NCI-H1092 (cell line): Measurements from ENCODE around the gene CILP2.

ENCODE experiments used
- DNase-seq: peaks from one replicate; lab custom pipeline; 2025; lab: John Stamatoyannopoulos, UW

Gene CILP2

GRCh38 chr19:19505669-19506326 is 32.3 kb upstream of the CILP2 start:
- no peak for DNase-seq

- no peak for DNase-seq
Observed at GRCh38 chr19:19506592-19506991, 31.5 kb upstream of the CILP2 start.

DNA sequence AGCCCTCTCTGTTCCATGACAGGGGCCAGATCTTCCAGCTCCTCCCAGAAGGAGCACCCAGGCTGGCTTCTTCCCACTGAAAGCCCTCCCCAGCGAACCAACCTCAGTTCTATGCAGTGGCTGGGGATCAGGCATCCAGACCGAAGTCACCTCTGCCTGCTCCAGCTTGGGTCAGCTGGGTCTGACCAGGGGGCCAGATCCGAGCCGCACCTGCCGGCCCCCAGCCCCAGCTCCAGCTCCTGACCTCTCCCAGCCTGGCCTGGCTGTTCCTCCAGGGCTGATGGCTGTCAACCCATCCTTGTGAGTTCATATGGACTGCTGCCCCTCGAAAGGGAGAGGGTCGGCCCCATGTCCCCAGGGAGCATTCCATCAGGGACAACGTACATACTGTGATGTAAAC is 30.7 kb upstream of the CILP2 start:
- no peak for DNase-seq

- DNase-seq, result no peak
Observed at GRCh38 chr19:19508217-19508616, 29.8 kb upstream of the CILP2 start.

GRCh38 chr19:19510432-19510831 is 27.6 kb upstream of the CILP2 start:
- no peak for DNase-seq

- DNase-seq, result no peak
Observed at GRCh38 chr19:19513682-19514081, 24.4 kb upstream of the CILP2 start.

- no peak for DNase-seq
Observed at GRCh38 chr19:19514215-19514657, 23.8 kb upstream of the CILP2 start.

DNA sequence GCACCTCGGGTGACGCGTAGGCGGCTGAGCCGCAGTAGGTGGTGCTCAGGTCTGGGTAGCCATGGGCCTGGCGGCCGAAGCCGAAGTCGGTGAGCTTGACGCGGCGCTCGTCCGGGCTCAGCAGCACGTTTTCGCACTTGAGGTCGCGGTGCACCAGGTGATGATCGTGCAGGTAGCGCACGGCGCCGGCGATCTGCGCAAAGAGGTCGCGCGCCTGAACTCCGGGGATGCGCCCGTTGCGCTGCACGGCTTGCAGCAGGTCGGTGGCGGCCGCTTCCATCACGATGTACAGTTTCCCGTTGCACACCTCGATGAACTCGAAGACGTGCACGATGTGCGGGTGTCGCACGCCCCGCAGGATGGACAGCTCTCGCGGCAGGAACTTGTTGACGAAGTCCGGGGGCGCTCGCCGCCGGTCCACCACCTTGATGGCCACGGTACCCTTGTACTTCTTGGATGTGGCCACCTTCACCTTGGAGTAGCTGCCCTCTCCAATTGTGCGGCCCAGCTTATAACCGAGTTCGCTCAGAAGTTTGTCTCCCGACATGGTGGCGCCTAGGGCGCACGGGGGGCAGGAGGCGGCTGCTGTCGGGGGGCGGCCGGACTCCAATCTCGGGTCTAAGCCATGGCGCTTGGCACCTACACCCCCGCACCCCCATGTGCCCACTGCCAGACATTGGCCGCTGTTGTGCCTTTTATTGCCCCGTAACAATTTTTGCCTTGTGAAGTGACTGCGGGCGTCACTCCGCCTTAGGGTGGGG is 23.0 kb upstream of the CILP2 start, which contains the start of gene TSSK6:
Gene TSSK6 (minus strand): TSS at position 668 of the 761 bp plus-strand sequence. CDS start 121 bp downstream, at position 547.
- DNase-seq, result no peak

DNA sequence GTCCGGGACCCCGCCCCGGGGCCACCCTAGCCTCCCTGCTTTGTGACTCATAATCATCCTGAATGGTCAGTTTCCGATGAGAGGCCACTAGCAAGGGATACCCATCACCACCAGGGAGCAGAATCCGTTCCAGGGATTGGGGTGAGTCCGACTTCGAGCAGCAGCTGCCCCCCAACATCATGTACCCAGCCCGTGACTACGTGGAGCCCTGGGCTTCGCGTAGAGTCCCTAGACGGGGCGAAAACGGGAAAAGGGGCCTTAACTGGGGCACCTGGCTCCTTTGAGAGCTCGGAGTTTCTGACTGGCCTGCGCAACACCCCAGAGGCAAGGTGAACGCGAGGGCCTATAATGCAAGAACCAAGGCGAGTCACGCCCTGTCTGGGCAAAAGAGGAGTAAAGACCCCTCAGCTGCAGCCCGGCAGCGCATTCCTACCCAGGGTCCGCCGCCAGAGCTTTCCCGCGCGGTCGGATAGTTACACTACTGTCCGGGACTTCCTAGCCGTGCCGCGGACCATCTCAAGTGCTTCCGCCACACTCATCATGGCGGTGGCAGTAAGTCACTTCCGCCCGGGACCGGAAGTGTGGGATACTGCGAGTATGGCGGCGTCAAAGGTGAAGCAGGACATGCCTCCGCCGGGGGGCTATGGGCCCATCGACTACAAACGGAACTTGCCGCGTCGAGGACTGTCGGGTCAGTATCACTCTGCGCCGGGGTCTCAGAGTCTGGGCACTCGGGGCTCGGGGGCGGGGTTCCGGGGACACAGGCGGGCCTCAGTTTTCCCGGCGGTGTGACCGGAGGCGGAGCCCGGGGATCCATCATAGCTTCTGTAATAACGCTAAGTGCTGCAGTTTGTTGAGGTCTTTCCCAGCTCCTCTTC is 22.2 kb upstream of the CILP2 start, which contains the start of gene NDUFA13:
Gene NDUFA13 (plus strand): TSS at position 584 of the 878 bp plus-strand sequence. CDS start 14 bp downstream, at position 598.
- peak; percentile 73 for DNase-seq

GRCh38 chr19:19517235-19517619 is 20.8 kb upstream of the CILP2 start:
- DNase-seq, result no peak

DNA sequence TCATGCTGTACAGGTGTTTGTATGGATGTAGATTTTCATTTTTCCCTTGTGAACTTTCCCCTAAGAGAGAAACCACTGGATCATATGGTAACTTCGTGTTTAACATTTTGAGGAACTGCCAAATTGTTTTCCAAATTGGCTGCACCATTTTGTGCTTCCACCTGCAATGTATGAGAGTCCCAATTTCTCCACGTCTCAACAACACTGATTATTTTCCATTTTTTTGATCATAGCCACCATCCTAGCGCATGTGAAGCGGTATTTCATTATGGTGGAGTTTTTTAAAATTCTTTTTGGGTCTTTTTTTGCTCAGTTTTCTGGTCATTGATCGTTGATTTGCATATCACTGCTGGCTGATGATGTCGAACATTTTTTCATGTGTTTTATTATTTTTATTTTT is 17.1 kb upstream of the CILP2 start:
- no peak for DNase-seq

GRCh38 chr19:19523177-19523576 is 14.9 kb upstream of the CILP2 start:
- DNase-seq, result no peak

GRCh38 chr19:19524053-19524452 is 14.0 kb upstream of the CILP2 start:
- DNase-seq, result no peak

DNA sequence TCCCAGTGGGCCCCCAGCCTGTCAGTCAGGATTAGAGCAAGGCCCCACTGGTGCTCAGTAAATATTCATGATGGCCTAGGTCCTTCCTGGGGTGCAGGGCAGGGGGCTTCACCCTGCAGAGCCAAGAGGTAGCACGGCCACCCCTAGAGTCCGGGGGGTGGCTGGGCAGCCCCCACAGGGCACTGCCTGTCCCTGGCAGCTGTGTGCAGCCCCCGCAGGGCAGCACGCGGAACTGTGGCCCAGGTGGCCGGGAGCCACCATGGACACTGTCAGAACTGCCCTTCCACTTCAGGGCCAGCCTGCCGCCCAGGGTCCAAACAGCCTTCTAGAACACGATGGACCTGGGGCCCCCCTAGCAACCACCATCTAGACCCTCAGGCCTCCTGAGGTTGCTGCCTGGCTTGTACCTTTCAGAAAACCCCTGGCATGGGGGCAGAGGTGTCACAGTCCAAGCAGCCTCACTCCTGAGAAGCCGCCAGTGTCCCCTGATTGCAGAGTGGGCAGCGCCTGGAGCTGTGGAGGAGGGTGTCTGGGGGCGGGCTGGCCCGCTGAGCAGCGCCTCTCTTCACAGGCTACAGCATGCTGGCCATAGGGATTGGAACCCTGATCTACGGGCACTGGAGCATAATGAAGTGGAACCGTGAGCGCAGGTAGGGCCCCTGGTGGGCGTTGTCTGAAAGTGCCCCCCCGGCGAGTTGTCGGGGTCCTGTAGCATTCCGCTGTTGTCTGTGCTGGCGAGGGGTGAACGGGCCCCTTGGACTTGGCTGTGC is 12.3 kb upstream of the CILP2 start:
- no peak for DNase-seq

- DNase-seq, result no peak
Observed at GRCh38 chr19:19526581-19527370, 11.3 kb upstream of the CILP2 start.

- DNase-seq, result no peak
Observed at GRCh38 chr19:19527371-19527656, 10.8 kb upstream of the CILP2 start.

- DNase-seq, result no peak
Observed at GRCh38 chr19:19527674-19528625, 10.1 kb upstream of the CILP2 start.

- no peak for DNase-seq
Observed at GRCh38 chr19:19528721-19529490, 9.2 kb upstream of the CILP2 start, which contains the start of gene YJEFN3. Gene YJEFN3 (plus strand): TSS chr19:19528911. CDS start chr19:19528933, 22 bp downstream.
